Sigmoid colon (tissue), 4 donors: ENCODE results near the gene ECE2.

Experiments
- CTCF ChIP-seq, 4 experiments: fragments of 450-650 bp in 3 of 4; fragments of 200-600 bp in 1 of 4; IDR thresholded peaks; one replicate each; pipeline ENCODE4 v1.5.1; 2016 to 2019; ENCODE audit warnings: antibody characterized with exemption in 4 of 4, mild to moderate bottlenecking in 3 of 4, moderate library complexity in 2 of 4
- EP300 ChIP-seq, 4 donors: sonication (generic); formaldehyde crosslinking; IDR thresholded peaks; one replicate each; pipeline ENCODE4 v1.6.1; 2017; ENCODE audit warnings: antibody characterized with exemption in 4 of 4
- POLR2A ChIP-seq, 2 donors: fragments of 450-650 bp; IDR thresholded peaks; one replicate each; pipeline ENCODE4 v1.6.1; 2016; ENCODE audit warnings: antibody characterized with exemption in 2 of 2, mild to moderate bottlenecking in 2 of 2, moderate library complexity in 2 of 2
- POLR2AphosphoS5 ChIP-seq, 4 donors: sonication (generic); formaldehyde crosslinking; IDR thresholded peaks; one replicate each; pipeline ENCODE4 v1.6.1; 2017; ENCODE audit warnings: antibody characterized with exemption in 4 of 4

GRCh38 chr3:184317201-184317600, 41.4 kb downstream of the ECE2 start:
- TF ChIP-seq CTCF (IDR thresholded peaks at IDR 0.05), result no peak
- no peak for TF ChIP-seq POLR2AphosphoS5 (IDR thresholded peaks at IDR 0.05)
- TF ChIP-seq POLR2A (IDR thresholded peaks at IDR 0.05), result no peak
- no peak for TF ChIP-seq EP300 (IDR thresholded peaks at IDR 0.05)
